Right lobe of liver (tissue), 4 donors: ENCODE measurements around the gene RNPEPL1.

ENCODE experiments used
- POLR2A ChIP-seq: fragments of 450-650 bp; IDR thresholded peaks from one replicate; pipeline ENCODE4 v1.6.1; 2017; ENCODE audit warnings: antibody characterized with exemption, mild to moderate bottlenecking
- TF ChIP-seq, protein P1 (sequence below), 4 donors: fragments of 200-600 bp in 3 of 4; fragments of 450-650 bp in 1 of 4; IDR thresholded peaks; one replicate each; pipeline versions ENCODE4 v1.5.1 to v1.8.0; 2016 to 2022; ENCODE audit warnings: antibody characterized with exemption in 4 of 4, mild to moderate bottlenecking in 2 of 4
- donor health status: DM: no; HTN: no; CAD: no.
- donor health status: DM: no; HTN: no; CAD: no.
- donor health status: DM: no; HTN: yes; CAD: no.

DNA sequence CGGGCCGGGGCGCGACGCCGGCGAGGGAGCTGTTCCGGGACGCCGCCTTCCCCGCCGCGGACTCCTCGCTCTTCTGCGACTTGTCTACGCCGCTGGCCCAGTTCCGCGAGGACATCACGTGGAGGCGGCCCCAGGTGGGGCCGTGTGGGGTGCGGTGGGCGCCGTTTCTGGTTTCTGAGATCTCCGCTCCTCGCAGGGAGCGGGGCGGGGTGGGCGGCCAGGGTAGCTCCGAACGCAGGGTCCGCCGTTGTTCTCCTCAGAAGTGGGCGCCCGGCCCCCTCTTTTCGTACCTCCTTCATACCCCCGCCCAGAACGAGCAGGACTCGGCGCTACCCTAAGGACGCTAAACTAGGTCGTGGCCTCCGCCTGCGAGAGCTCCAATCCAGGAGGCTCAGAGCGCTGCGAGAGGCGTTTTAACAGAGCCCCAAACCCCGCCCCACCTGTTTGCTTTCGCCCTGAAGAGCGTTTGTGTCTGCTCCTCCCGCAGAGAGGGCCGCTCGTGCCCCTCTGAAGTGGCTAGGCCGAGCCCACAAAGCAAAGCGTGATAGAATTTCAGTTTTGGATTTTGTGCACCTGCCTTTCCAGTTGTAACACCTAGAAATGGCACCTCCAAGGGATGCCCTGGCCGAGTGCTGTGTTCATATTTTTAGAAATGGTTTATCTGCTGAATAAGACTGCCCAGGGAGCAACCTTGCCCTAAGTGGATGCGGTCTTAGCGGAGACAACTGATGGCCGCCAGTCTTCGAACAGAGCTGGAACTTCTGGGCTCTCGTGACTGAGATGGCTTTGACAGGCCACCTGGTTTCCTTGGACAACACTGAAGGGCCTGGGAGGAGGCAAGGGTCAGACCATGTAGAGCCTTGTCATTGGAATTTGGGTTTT is 18.9 kb downstream of the RNPEPL1 start:
- TF ChIP-seq, protein P1, sequence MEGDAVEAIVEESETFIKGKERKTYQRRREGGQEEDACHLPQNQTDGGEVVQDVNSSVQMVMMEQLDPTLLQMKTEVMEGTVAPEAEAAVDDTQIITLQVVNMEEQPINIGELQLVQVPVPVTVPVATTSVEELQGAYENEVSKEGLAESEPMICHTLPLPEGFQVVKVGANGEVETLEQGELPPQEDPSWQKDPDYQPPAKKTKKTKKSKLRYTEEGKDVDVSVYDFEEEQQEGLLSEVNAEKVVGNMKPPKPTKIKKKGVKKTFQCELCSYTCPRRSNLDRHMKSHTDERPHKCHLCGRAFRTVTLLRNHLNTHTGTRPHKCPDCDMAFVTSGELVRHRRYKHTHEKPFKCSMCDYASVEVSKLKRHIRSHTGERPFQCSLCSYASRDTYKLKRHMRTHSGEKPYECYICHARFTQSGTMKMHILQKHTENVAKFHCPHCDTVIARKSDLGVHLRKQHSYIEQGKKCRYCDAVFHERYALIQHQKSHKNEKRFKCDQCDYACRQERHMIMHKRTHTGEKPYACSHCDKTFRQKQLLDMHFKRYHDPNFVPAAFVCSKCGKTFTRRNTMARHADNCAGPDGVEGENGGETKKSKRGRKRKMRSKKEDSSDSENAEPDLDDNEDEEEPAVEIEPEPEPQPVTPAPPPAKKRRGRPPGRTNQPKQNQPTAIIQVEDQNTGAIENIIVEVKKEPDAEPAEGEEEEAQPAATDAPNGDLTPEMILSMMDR (IDR thresholded peaks at IDR 0.05), result no peak
- no peak for TF ChIP-seq POLR2A
